SK-N-SH treated with all-trans-retinoic acid at 6 μM for 48 hours (cell line): ENCODE results near the gene DDHD1.

Experiments used
- ATAC-seq: fragments of 200-7000 bp; cut with Tn5 transposase; 3 replicates; pipeline ENCODE4 v1.9.1; 2020; ENCODE audit warnings: mild to moderate bottlenecking, moderate library complexity
- ARNTL ChIP-seq: fragments of 450-650 bp; formaldehyde crosslinking; IDR thresholded peaks from 2 replicates; pipeline ENCODE4 v1.5.0; 2020; ENCODE audit warnings: low read depth, mild to moderate bottlenecking, moderate library complexity, borderline replicate concordance
- BACH2 ChIP-seq: fragments of 250-450 bp; sonication (Bioruptor Pico); IDR thresholded peaks from 2 replicates; pipeline ENCODE4 v1.9.0; 2021; ENCODE audit warnings: mild to moderate bottlenecking, borderline replicate concordance
- CSDC2 ChIP-seq: fragments of 250-450 bp; sonication (Bioruptor Pico); IDR thresholded peaks from 2 replicates; pipeline ENCODE4 v1.5.0; 2020; ENCODE audit warnings: mild to moderate bottlenecking, moderate library complexity
- CSRNP3 ChIP-seq: fragments of 250-450 bp; sonication (Bioruptor Pico); IDR thresholded peaks from 2 replicates; pipeline ENCODE4 v1.5.1; 2021; ENCODE audit warnings: mild to moderate bottlenecking, moderate library complexity
- ESRRG ChIP-seq: fragments of 250-450 bp; sonication (Bioruptor Pico); IDR thresholded peaks from 2 replicates; pipeline ENCODE4 v1.6.1; 2021; ENCODE audit warnings: mild to moderate bottlenecking
- GLIS3 ChIP-seq: fragments of 250-450 bp; sonication (Bioruptor Pico); IDR thresholded peaks from 2 replicates; pipeline ENCODE4 v1.5.0; 2020; ENCODE audit warnings: mild to moderate bottlenecking, moderate library complexity
- ISL1 ChIP-seq: fragments of 250-450 bp; sonication (Bioruptor Pico); IDR thresholded peaks from 2 replicates; pipeline ENCODE4 v2.1.2; 2022; ENCODE audit warnings: mild to moderate bottlenecking, moderate library complexity
- OSR1 ChIP-seq: fragments of 250-450 bp; sonication (Bioruptor Pico); IDR thresholded peaks from 2 replicates; pipeline ENCODE4 v1.8.0; 2022; ENCODE audit warnings: moderate library complexity, mild to moderate bottlenecking, inconsistent platforms
- PATZ1 ChIP-seq: fragments of 250-450 bp; sonication (Bioruptor Pico); IDR thresholded peaks from 2 replicates; pipeline ENCODE4 v1.8.0; 2020; ENCODE audit warnings: mild to moderate bottlenecking, moderate library complexity, borderline replicate concordance
- PPARA ChIP-seq: fragments of 250-450 bp; sonication (Bioruptor Pico); IDR thresholded peaks from 2 replicates; pipeline ENCODE4 v1.5.0; 2020; ENCODE audit warnings: mild to moderate bottlenecking, borderline replicate concordance
- RARB ChIP-seq: fragments of 250-450 bp; sonication (Bioruptor Pico); IDR thresholded peaks from 2 replicates; pipeline ENCODE4 v1.8.0; 2021; ENCODE audit warnings: mild to moderate bottlenecking, moderate library complexity
- SNAI2 ChIP-seq: fragments of 250-450 bp; sonication (Bioruptor Pico); IDR thresholded peaks from 2 replicates; pipeline ENCODE4 v1.5.0; 2020; ENCODE audit warnings: mild to moderate bottlenecking, moderate library complexity
- TCF4 ChIP-seq: fragments of 250-450 bp; sonication (Bioruptor Pico); IDR thresholded peaks from 2 replicates; pipeline ENCODE4 v1.8.0; 2021; ENCODE audit warnings: mild to moderate bottlenecking, moderate library complexity, borderline replicate concordance
- TOX ChIP-seq: fragments of 250-450 bp; sonication (Bioruptor Pico); IDR thresholded peaks from 2 replicates; pipeline ENCODE4 v1.8.0; 2021; ENCODE audit warnings: mild to moderate bottlenecking, moderate library complexity, borderline replicate concordance
- ZC3H10 ChIP-seq: fragments of 250-450 bp; sonication (Bioruptor Pico); IDR thresholded peaks from 2 replicates; pipeline ENCODE4 v1.5.1; 2021; ENCODE audit warnings: mild to moderate bottlenecking, moderate library complexity
- ZFP3 ChIP-seq: fragments of 250-450 bp; sonication (Bioruptor Pico); IDR thresholded peaks from 2 replicates; pipeline ENCODE4 v1.5.0; 2020; ENCODE audit warnings: mild to moderate bottlenecking, moderate library complexity
- ZNF565 ChIP-seq: fragments of 450-650 bp; formaldehyde crosslinking; conservative IDR thresholded peaks from 2 replicates; pipeline ENCODE4 v1.5.0; 2020; ENCODE audit warnings: low read depth, mild to moderate bottlenecking, moderate library complexity
- ZNF70 ChIP-seq: fragments of 450-650 bp; formaldehyde crosslinking; IDR thresholded peaks from 2 replicates; pipeline ENCODE4 v1.5.0; 2020; ENCODE audit warnings: mild to moderate bottlenecking, moderate library complexity
- ZNF8 ChIP-seq: fragments of 450-650 bp; formaldehyde crosslinking; IDR thresholded peaks from 2 replicates; pipeline ENCODE4 v1.5.0; 2020; ENCODE audit warnings: mild to moderate bottlenecking, moderate library complexity
- TF ChIP-seq, protein P1 (sequence below): fragments of 250-450 bp; sonication (Bioruptor Pico); IDR thresholded peaks from 2 replicates; pipeline ENCODE4 v1.5.0; 2020; ENCODE audit warnings: mild to moderate bottlenecking, moderate library complexity
- TF ChIP-seq, protein P2 (sequence below): fragments of 250-450 bp; sonication (Bioruptor Pico); IDR thresholded peaks from 2 replicates; pipeline ENCODE4 v1.5.1; 2020; ENCODE audit warnings: low read depth, mild to moderate bottlenecking, moderate library complexity
- TF ChIP-seq, protein P3 (sequence below): fragments of 250-450 bp; sonication (Bioruptor Pico); IDR thresholded peaks from 2 replicates; pipeline ENCODE4 v1.8.0; 2021; ENCODE audit warnings: low read depth, mild to moderate bottlenecking, moderate library complexity, borderline replicate concordance

The DDHD1 gene

GRCh38 chr14:53055003-53055402 lies 98.1 kb downstream of the DDHD1 start:
- peak; percentile 90 for ATAC-seq
- no peak for TF ChIP-seq ZC3H10 (CRISPR knock-in tag)
- no peak for TF ChIP-seq RARB (CRISPR knock-in tag)
- no peak for TF ChIP-seq ZNF70 (CRISPR knock-in tag)
- no peak for TF ChIP-seq TOX (CRISPR knock-in tag)
- TF ChIP-seq, protein P1, sequence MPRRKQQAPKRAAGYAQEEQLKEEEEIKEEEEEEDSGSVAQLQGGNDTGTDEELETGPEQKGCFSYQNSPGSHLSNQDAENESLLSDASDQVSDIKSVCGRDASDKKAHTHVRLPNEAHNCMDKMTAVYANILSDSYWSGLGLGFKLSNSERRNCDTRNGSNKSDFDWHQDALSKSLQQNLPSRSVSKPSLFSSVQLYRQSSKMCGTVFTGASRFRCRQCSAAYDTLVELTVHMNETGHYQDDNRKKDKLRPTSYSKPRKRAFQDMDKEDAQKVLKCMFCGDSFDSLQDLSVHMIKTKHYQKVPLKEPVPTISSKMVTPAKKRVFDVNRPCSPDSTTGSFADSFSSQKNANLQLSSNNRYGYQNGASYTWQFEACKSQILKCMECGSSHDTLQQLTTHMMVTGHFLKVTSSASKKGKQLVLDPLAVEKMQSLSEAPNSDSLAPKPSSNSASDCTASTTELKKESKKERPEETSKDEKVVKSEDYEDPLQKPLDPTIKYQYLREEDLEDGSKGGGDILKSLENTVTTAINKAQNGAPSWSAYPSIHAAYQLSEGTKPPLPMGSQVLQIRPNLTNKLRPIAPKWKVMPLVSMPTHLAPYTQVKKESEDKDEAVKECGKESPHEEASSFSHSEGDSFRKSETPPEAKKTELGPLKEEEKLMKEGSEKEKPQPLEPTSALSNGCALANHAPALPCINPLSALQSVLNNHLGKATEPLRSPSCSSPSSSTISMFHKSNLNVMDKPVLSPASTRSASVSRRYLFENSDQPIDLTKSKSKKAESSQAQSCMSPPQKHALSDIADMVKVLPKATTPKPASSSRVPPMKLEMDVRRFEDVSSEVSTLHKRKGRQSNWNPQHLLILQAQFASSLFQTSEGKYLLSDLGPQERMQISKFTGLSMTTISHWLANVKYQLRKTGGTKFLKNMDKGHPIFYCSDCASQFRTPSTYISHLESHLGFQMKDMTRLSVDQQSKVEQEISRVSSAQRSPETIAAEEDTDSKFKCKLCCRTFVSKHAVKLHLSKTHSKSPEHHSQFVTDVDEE (CRISPR knock-in tag), result no peak
- TF ChIP-seq ESRRG (CRISPR knock-in tag), result no peak
- TF ChIP-seq ZNF565 (CRISPR knock-in tag), result no peak
- TF ChIP-seq TCF4 (CRISPR knock-in tag), result no peak
- TF ChIP-seq ZFP3 (CRISPR knock-in tag), result no peak
- no peak for TF ChIP-seq SNAI2 (CRISPR knock-in tag)
- no peak for TF ChIP-seq ARNTL (CRISPR knock-in tag)
- TF ChIP-seq CSDC2 (CRISPR knock-in tag), result no peak
- TF ChIP-seq, protein P2, sequence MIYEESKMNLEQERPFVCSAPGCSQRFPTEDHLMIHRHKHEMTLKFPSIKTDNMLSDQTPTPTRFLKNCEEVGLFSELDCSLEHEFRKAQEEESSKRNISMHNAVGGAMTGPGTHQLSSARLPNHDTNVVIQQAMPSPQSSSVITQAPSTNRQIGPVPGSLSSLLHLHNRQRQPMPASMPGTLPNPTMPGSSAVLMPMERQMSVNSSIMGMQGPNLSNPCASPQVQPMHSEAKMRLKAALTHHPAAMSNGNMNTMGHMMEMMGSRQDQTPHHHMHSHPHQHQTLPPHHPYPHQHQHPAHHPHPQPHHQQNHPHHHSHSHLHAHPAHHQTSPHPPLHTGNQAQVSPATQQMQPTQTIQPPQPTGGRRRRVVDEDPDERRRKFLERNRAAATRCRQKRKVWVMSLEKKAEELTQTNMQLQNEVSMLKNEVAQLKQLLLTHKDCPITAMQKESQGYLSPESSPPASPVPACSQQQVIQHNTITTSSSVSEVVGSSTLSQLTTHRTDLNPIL, result no peak
- no peak for TF ChIP-seq ISL1 (CRISPR knock-in tag)
- TF ChIP-seq BACH2 (CRISPR knock-in tag), result no peak
- no peak for TF ChIP-seq PPARA (CRISPR knock-in tag)
- no peak for TF ChIP-seq ZNF8 (CRISPR knock-in tag)

- ATAC-seq, result no peak
- no peak for TF ChIP-seq ZNF70 (CRISPR knock-in tag)
- no peak for TF ChIP-seq ZC3H10 (CRISPR knock-in tag)
- no peak for TF ChIP-seq ARNTL (CRISPR knock-in tag)
- TF ChIP-seq GLIS3 (CRISPR knock-in tag), result no peak
- TF ChIP-seq ISL1 (CRISPR knock-in tag), result no peak
- no peak for TF ChIP-seq TCF4 (CRISPR knock-in tag)
- TF ChIP-seq, protein P1 (CRISPR knock-in tag), result no peak
- TF ChIP-seq PPARA (CRISPR knock-in tag), result no peak
- no peak for TF ChIP-seq OSR1
These were observed 98.7 kb downstream of the DDHD1 start for GRCh38 chr14:53054457-53054856.

GRCh38 chr14:53048631-53049030 lies 104.5 kb downstream of the DDHD1 start:
- ATAC-seq, result peak; percentile 77
- TF ChIP-seq, protein P2, result no peak
- TF ChIP-seq, protein P3, sequence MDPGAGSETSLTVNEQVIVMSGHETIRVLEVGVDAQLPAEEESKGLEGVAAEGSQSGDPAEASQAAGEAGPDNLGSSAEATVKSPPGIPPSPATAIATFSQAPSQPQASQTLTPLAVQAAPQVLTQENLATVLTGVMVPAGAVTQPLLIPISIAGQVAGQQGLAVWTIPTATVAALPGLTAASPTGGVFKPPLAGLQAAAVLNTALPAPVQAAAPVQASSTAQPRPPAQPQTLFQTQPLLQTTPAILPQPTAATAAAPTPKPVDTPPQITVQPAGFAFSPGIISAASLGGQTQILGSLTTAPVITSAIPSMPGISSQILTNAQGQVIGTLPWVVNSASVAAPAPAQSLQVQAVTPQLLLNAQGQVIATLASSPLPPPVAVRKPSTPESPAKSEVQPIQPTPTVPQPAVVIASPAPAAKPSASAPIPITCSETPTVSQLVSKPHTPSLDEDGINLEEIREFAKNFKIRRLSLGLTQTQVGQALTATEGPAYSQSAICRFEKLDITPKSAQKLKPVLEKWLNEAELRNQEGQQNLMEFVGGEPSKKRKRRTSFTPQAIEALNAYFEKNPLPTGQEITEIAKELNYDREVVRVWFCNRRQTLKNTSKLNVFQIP, result no peak
- TF ChIP-seq OSR1 (no peak), PATZ1 (CRISPR knock-in tag) (no peak), ZC3H10 (CRISPR knock-in tag) (no peak), ZNF8 (CRISPR knock-in tag) (no peak), ARNTL (CRISPR knock-in tag) (no peak), CSRNP3 (CRISPR knock-in tag) (no peak), TOX (CRISPR knock-in tag) (no peak), ESRRG (CRISPR knock-in tag) (no peak), PPARA (CRISPR knock-in tag) (no peak), RARB (CRISPR knock-in tag) (no peak), ISL1 (CRISPR knock-in tag) (no peak)
